Pulmonary artery endothelial cell (primary cell): ENCODE results near the gene CHCHD4. TPM values are rescaled to one million over a fixed set of nuclear protein-coding genes. Genes with fewer than 3 reads are reported as not detected.
"Not testable (repeated sequence)": the region's sequence is repeated elsewhere in the genome, so short reads cannot be mapped to it uniquely, and the experiment has no call there.

Source experiments
- DNase-seq: peaks from one replicate; pipeline ENCODE4 v3.0.0-alpha.2; 2011; ENCODE audit warnings: low read depth, low spot score
- total RNA-seq: library from RNA; depleted of rRNA; stranded (reverse); fragments of >200 nt; gene quantifications from 2 replicates; pipeline ENCODE4 v1.2.3, GENCODE V29; 2014

Gene CHCHD4
- total RNA-seq, 1 donor from 2014 or later, result 17.9 TPM

- DNase-seq, result not testable (repeated sequence)
Observed at GRCh38 chr3:14120921-14121448, 3.7 kb downstream of the CHCHD4 start.

DNA sequence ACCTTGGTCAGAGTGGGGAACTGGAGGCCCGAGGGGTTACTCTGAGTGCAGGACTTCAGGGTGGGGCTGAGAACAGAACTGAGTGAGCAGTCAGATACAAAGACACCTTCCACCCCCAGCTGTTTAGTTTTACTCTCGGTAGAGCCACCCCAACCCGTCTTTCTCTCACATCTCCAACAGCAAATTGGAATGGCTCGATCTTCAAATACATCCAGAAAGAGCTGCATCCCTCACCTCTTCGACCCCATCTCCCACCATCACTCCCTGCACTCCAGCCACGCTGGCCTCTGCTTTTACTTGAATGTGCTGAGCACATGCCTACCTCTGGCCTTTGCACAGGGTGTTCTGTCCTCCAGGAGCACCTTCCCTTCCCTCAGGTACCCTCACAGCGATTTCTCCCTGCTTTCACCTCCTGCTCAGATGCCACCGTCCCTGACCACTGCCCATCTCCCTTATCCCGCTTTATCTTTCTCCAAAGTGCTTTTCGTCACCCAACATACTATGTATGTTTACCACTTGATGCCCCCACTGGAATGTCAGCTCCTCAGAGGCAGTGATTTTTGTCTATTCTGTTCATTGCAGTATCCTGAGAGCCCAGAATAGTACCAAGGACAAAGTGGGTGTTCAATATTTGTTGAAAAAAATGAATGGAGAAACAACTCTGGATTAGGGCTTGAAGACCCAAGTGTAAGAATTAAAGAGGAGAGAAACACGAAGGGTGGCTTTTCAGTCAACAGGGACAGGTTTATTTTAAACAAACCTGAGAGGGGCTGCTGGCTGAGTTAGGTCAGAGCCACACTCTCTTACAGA is 4.4 kb downstream of the CHCHD4 start:
- DNase-seq, result no peak

GRCh38 chr3:14119651-14120050 is 5.0 kb downstream of the CHCHD4 start:
- DNase-seq, result no peak

- no peak for DNase-seq
Observed at GRCh38 chr3:14118400-14119381, 6.0 kb downstream of the CHCHD4 start.

GRCh38 chr3:14117468-14118399 is 6.9 kb downstream of the CHCHD4 start:
- no peak for DNase-seq

DNA sequence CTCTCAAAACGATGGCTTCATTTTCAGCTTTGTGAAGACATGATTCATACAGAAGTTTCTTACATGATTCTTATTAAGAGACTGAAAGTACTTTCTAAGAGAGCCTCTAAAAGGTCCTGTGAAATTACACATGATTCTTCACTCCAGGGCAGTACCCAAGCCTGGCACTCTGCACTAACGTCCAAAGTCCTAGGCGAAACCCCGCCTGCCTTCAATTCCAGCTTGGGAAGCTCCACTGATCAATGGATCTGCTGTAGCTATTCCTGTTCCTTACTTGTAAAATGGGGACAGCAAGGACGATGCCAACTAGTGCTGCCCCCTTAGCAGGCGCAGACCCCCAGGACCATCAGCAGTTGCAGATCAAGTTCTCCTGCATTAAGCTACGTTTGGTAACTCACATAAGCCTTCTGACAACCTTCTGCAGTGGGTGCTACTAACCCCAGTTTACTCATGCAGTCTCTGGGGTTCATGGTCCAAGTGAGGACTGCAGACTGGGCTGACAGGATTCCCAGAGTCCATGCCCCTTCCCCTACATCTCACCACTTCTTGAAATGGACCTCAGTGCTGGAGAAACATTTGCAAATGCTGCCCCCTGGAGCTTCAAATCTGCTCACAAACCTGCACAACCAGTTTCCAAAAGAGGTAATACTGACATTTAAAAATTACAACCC is 10.6 kb downstream of the CHCHD4 start:
- no peak for DNase-seq

- no peak for DNase-seq
Observed at GRCh38 chr3:14110699-14111098, 14.0 kb downstream of the CHCHD4 start.

GRCh38 chr3:14109821-14110220 is 14.8 kb downstream of the CHCHD4 start:
- DNase-seq, result not testable (repeated sequence)

DNA sequence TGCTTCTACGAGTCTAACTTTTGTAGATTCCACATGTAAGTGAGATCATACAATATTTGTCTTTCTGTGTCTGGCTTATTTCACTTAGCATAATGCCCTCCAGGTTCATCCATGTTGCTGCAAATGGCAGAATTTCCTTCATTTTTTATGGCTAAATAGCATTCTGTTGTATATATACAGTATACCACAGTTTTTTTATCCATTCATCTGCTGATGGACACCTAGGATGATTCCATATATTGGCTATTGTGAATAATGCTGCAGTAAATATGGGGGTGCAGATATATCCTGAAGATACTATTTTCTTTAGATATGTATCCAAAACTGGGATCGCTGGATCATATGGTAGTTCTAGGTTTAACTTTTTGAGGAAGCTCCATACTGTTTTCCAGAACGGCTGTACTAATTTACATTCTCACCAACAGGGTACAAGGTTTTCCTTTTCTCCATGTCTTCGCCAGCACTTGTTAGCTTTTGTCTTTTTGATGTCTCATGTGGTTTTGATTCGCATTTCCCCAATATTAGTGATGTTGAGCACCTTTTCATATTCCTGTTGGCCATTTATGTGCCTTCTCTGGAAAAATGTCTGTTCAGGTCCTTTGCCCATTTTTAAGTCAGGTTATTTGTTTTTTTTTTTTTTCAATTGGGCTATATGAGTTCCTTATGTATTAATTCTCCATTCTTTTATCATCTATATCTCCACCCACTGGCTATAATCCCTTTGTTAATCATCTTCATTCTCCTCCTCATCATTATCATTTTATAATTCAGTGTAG is 26.9 kb downstream of the CHCHD4 start:
- DNase-seq, result no peak

DNA sequence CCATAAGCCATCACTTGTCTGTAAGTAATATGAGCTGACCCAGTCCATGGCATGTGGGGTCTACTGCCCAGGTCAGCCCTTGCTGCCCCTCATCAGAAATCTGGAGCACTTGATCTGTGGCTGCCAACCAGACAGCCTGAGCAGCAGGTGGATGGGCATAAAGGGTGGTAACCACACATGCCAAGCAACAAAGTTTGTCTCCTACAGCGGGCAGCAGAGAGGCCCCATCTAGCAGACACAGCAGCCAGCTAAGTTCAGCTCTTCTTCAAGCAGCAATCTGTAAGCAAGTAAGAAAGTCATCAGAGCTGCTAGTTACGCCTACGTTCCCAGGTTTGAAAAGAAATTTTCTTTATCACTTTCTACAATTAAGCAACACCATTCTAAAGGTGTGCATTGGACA is 27.9 kb downstream of the CHCHD4 start:
- no peak for DNase-seq

DNA sequence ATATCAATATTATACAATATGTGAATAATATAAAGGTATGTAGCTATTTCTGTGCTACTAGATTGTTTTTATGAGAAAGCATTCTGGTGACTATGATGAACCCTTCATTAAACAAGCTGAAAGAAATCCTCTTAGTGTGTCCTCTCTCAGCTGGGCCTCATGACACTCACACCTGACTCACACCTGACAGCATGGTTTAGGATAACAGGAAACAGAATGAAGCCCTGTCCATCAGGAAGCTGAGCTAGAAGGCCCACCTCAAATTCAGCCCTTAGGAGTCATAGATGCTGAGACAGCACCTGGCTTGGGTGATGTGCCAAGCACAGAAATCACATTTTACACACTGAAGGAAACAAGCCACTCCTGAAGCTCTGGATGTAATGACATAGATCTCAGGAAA is 30.8 kb downstream of the CHCHD4 start:
- DNase-seq, result no peak

DNA sequence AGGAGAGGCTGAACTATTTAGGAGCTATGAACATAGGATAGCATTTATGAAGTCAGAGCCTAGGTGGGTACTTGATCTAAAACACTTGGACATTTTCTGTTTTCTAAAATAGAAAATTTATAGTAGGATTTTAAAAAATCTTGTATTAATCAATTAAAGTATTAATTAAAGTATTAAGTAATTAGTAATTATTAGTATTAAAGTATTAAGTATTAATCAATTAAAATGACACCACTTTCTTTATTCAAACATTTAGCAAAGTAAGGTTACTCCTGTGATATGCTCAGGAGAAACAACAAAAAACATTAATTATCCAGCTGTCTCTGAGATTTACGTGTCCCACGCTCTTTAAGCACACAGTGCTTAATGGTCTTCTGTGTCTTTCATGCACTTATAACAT is 32.2 kb downstream of the CHCHD4 start:
- DNase-seq, result no peak

DNA sequence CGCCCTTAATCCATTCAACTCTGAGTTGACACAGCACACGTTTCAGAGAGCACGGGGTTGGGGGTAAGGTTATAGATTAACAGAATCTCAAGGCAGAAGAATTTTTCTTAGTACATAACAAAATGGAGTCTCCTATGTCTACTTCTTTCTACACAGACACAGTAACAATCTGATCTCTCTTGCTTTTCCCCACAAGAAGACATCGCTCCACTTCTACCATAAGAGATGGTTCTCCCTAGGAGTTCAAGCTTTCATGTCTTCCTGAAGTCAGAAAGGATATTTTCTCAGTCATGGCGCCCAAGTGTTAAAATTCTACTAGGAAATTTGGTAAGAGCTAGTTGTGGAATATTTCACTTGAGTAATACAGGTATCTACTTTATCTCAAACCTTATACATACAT is 32.7 kb downstream of the CHCHD4 start:
- DNase-seq, result not testable (repeated sequence)

GRCh38 chr3:14087461-14087860 is 37.2 kb downstream of the CHCHD4 start:
- DNase-seq, result not testable (repeated sequence)

GRCh38 chr3:14082108-14082657 is 42.5 kb downstream of the CHCHD4 start:
- DNase-seq, result no peak

DNA sequence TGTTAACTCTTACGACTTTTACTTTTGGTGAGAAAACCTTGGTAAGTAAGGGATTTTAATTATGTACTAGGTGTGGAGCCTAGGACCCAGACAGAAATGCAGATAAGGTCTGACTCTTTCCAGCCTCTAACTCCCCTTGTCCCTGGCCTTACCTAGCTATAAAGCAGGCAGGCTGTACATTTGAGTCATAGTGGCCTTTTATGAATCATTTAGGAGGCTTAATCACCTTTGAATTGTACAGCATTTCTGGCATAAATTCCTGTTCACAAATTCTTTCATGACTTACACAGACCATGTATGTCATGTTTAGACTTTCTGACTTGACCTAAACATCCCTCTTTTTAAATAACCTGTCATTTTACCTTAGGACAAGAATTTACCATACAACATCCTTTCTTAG is 47.4 kb downstream of the CHCHD4 start:
- no peak for DNase-seq

GRCh38 chr3:14075233-14075632 is 49.4 kb downstream of the CHCHD4 start:
- DNase-seq, result not testable (repeated sequence)

GRCh38 chr3:14064910-14065309 is 59.8 kb downstream of the CHCHD4 start:
- DNase-seq, result no peak

GRCh38 chr3:14063152-14063551 is 61.5 kb downstream of the CHCHD4 start:
- DNase-seq, result no peak
